GM21723 (cell line): ENCODE measurements around the gene CADM4.
"Not testable (repeated sequence)": the region's sequence is repeated elsewhere in the genome, so short reads cannot be mapped to it uniquely, and the experiment has no call there.

Experiments
- ATAC-seq: cut with Tn5 transposase; IDR thresholded peaks from one replicate; pipeline ENCODE4 v1.9.1; 2021; ENCODE audit warnings: mild to moderate bottlenecking, moderate library complexity; ENCODE audit not compliant: unreplicated experiment

The CADM4 gene, protein sequence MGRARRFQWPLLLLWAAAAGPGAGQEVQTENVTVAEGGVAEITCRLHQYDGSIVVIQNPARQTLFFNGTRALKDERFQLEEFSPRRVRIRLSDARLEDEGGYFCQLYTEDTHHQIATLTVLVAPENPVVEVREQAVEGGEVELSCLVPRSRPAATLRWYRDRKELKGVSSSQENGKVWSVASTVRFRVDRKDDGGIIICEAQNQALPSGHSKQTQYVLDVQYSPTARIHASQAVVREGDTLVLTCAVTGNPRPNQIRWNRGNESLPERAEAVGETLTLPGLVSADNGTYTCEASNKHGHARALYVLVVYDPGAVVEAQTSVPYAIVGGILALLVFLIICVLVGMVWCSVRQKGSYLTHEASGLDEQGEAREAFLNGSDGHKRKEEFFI

DNA sequence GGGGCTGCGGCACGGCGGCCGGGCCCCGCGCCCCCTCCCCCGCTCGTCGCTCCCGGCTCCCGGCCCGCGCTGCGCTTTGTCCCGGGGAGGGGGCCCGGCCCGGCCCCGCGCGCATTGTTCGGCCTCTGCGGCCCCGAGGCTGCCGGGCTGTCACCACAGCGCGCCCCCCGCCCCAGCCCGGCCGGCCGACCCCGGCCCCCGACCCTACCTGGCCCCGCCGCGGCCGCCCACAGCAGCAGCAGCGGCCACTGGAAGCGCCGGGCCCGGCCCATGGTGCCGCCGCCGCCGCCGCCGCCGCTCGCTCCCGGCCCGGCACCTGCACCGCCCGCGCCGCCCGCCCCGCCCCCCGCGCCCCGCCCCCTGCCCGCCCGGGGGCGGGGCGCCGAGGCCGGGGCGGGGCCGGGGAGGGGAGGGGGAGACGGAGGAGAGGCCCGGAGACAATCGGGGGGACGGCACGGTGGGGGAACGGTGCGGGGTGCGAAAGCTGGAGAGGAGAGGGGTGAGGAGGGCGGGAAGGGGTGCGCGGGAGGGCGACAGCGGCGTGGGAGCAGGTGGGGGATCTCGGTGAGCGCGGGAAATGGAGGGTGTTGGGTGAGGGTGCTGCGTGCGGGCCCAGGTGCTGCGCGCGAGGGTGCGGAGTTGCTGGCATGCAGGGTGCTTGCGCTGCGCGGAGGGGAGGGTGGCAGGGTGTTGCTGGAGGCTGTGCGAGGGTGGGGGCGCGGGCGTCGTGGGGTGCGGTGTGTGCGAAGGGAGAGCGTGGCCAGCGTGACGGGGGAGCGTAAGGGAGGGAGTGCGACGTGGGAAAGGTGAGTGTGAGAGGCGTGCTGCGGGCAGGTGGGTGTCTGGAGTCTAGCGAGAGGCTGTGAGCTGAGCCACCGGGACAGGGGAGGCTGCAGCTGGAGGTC lies at the start of gene CADM4:
CADM4 (minus strand) TSS at position 332 of the 905 bp plus-strand sequence; CDS start at position 272, 60 bp downstream.
- no peak for ATAC-seq

DNA sequence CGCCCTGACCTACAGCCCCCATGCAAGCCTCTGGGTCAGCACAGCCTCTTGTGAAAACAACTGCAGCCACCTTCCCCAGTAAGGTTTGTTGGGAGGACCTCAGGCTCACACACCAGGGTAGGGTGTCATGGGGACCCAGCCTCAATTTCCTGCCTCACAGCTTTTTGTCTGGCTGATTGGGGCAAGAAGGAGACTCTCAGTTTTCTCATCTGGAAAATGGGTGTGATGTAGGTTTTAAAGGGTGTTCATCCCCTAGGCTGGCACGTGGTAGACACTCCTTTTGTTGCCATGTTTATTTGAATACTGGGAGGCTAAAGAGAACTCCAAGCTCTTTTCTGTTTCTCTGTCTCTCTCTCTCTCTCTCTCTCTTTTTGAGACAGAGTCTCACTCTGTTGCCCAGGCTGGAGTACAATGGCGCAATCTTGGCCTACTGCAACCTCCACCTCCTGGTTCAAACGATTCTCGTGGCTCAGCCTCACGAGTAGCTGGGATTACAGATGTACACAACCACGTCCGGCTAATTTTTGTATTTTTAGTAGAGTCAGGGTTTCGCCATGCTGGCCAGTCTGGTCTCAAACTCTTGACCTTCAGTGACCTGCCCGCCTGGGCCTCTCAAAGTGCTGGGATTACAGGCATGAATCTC lies 48.5 kb upstream of the CADM4 start:
- ATAC-seq = no peak

DNA sequence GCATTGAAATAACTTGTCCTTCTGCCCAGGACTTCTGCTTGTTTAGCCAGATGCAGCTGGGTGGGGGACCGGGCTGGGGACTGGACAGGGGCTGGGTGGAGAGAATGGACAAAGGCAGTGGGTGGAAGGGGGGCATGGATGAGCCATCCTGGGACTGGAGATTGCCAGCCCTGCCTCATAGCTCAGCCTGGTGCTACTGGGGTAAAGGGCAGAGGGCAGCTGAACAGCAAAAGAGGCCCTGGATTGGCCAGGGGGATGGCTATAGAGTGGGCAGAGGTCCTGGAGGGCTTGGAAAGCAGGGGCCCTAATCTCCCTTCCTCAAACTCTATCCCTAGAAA lies 48.0 kb upstream of the CADM4 start:
- no peak for ATAC-seq

DNA sequence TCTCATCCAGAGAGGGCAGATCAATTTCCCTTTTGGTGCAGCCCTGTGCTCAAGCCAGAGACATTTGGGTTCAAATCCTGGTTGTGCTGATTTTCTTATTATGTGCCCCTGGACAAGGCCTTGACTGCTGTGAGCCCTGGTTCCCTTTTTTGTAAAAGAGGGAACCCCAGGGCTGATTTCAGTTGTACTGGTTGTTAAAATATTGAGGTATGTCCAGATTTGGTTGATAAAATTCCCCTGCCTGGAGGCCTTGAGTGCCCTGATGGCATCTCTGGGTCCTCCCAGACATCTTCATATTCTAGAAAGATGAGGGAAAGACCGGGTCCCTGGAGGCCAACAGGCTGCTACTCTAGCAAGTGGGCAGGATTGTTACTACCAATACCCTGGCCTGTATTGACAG lies 44.7 kb upstream of the CADM4 start:
- no peak for ATAC-seq

DNA sequence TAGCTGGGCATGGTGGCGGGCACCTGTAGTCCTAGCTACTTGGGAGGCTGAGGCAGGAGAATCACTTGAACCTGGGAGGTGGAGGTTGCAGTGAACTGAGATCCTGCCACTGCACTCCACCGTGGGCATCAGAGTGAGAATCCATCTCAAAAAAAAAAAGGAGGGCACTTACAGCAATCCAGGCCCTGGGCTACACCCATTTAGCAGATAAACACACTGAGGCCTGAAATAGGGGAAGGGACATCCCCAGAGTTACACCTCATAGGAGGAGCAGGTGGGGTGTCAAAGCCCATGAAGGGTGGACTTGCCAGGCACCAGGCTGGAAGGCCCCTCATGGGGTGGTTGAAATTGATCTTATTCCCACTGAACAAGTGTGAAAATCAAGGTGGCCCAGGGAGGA lies 44.3 kb upstream of the CADM4 start:
- ATAC-seq = no peak

DNA sequence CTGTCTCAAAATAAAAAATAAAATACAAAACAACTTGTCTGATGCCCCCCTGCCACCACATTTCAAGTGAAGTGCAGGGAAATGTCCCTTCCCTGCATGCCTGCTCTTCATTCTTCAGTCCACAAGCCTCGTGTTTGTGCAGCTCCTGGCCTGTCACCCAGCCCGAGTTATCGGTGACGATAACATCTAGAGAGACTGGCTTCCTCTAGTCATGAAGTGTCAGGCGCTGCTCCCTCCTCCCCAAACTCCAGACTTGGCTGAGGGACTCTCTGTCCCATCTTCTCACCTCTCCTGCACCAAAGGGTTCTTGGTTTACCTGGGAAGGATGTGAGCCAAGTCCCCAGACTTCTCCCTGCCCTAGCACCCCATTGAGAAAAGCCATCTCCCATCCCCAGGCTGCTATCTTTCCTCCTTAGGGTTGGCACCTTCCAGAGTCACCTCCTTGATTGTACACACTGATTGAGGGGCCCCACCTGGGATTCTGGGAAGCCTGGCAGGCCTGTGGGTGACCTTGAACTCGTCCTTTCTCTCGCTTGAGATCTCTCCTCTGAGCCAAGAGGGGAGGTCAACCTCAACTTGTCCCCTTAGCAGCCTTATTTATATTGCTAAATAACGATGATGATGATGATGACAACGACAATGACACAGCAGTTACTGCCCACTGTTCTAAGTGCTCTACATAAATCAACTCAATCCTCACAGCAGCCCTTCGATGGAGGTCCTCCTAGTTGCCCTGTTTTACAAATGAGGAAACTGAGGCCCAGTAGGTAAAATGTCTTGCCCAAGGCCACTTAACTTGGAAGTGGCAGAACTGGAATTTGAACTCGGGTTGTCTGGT lies 43.4 kb upstream of the CADM4 start:
- ATAC-seq = no peak

DNA sequence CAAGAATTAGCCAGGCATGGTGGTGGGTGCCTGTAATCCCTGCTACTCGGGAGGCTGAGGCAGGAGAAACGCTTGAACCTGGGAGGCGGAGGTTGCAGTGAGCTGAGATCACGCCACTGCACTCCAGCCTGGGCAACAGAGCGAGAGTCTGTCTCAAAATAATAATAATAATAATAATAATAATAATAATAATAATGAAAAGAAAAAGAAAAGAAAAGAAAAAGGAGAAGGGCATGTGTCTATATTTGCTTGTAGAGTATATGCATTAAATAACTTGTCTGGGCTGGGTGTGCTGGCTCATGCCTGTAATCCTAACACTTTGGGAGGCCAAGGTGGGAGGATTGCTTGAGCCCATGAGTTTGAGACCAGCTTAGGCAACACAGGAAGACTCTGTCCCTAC lies 42.6 kb upstream of the CADM4 start:
- ATAC-seq = not testable (repeated sequence)

DNA sequence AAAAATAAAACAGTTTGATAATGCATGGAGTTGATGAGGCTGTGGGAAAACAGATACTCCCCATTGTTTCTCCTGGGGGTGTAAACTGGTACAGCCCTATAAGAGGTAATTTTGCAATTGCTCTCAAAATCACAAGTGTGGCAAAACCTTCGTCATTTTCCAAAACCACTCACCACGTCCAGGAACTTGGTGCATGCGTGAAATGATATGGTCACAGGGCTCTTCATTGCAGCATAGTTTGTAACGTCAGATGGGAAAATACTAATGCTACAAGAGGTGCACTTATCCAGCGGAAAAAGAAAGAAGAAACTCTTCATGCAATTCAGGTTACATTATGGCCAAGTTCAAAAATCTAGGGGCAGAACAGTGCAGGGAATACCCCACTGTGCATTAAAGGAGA lies 42.2 kb upstream of the CADM4 start:
- ATAC-seq = no peak

DNA sequence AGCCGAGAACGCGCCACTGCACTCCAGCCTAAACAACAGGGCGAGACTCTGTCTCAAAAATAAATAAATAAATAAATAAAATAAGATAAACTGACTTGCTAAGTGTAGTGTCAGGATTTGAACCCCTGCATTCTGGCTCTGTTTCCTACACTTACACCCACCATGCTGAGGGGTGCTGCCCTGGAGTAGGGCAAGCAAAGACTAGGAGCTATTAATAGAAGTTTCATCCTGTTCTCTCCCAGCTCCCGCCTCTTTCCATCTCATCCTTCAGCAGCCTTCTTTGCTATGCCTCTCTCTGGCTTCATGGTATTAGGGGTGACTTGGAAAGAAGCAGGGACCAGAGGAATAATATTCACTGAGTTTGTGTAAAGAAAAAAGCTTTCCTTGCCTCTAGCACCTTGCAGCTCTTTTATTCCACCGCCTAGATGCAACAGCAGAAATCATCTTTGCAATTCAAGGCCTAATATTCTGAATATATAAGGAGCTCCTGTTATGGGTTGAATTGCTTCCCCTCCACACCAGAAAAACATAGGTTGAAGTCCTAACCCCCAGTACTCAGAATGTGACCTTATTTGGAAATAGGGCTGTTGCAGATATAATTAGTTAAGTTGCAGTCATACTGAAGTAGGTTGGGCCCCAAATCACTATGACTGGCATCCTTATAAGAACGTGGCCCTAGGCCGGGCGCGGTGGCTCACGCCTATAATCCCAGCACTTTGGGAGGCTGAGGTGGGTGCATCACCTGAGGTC lies 39.0 kb upstream of the CADM4 start:
- no peak for ATAC-seq

DNA sequence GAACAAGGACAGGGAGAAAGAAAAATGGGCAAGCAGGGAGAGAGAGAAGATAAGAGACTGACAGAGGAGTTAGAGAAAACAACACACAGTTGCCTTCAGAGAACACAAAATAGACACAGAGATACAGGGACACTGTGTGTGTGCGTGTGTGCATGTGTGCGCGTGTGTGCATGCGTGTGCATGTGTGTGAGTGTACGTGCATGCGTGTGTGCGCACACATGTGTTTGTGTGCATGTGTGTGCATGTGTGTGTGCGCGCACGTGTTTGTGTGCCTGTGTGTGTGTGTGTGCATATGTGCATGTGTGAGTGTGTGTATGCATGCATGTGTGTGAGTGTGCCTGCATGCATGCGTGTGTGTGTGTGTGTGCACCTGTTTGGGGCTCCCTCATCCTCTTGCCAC lies 36.3 kb upstream of the CADM4 start:
- ATAC-seq = no peak

DNA sequence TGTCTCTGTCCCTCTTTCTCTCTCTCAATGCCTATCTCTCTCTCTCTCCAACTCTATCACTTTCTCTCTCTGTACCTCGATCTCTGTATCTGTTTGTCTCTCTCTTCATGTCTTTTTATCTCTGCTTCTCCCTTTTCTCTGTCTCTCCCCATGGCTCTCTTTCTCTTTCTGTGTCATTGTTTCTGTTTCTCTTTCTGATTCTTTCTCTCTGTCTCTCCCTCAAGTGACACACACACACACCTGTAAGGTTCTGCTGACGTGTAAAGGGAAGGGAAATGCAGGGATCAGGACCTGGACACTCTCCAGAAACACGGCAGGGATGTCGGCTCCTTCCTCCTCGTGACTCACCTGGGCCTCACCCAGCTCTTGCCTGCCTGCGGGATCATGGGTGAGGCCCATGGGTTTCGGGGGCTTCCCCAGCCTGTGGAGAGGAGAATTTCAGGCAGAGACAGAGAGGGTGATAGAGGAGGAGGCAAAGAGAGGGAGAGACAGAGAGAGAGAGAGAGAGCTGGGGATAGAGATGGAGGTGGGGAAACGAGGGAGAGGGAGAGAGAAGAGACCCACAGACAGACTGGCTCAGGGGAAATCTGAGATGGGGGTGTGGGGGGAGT lies 35.7 kb upstream of the CADM4 start:
- peak; percentile 62 for ATAC-seq

DNA sequence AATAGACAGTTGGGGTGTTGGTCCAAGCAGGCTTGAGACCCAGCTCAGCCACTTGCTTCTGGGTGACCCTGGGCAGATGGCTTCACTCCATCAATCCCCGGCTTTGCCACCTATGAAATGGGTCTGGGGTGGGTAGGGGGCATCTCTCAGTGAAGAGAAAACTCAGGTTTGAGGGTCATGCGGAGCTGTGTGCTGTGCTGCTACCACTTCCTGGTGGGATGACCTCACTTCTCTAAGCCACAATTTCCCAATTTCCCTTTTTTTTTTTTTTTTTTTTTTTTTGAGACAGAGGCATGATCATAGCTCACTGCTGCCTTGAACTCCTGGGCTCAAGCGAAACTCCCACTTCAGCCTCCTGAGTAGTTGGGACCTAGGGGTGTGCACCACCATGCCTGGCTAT lies 34.9 kb upstream of the CADM4 start:
- no peak for ATAC-seq

DNA sequence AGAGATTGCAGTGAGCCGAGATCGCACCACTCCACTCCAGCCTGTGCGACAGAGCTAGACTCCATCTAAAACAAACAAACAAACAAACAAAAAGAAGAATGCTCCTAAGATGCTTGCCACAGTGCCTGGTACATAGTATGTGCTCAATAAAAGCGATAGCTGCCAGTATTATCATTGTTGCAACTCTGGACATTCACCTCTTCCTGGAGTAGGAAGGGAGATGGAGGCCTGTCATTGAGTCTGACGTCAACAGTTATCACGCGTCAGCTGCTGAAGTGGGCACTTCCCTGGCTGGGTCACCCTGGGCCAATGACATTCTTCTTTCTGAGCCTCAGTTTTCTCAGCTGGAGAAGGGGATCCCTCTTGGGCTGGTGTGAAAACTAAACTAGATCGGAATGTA lies 34.5 kb upstream of the CADM4 start:
- no peak for ATAC-seq

DNA sequence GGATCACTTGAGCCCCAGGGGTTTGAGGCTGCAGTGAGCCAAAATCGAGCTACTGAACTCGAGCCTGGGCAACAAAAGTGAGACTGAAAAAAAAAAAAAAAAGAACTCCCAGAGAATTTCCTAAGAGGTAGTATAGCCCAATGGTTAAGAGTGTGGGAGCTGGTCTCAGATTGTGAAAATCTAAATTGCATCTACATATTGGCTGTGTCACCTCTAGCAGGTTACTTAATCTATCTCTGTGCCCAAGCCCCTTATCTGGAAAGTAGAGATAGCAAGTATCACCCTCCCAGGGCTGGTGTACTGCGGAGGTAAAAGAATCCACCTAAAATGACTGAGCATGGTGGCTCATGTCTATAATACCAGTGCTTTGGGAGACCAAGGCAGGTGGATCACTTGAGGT lies 34.0 kb upstream of the CADM4 start:
- ATAC-seq = no peak

DNA sequence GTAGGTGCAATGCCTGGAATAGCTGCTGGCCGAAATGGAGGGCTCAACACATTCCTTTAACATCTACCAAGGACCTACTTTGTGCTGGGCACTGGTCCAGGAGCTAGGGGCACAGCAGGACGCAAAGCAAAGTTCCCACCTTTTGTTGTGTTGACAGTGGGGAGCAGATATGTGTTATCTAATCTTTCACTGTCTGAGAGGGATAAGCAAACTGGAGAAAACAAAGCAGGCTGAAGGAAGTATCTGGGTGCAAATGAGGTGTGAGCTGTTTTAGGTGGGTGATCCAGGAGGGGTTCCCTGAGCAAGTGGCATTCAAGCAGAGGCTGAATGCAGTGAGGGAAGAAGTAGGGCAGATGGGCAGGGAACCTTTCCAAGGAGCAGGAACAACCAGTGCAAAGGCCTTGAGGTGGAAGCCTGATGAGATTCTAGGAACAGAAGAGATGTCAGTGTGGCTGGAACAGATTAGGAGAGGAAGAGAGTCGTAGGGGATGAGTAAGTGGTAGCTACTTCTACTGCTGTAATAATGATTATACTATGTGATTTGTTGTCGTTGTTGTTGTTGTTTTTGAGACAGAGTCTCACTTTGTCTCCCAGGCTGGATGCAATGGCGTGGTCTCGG lies 32.5 kb upstream of the CADM4 start:
- no peak for ATAC-seq

DNA sequence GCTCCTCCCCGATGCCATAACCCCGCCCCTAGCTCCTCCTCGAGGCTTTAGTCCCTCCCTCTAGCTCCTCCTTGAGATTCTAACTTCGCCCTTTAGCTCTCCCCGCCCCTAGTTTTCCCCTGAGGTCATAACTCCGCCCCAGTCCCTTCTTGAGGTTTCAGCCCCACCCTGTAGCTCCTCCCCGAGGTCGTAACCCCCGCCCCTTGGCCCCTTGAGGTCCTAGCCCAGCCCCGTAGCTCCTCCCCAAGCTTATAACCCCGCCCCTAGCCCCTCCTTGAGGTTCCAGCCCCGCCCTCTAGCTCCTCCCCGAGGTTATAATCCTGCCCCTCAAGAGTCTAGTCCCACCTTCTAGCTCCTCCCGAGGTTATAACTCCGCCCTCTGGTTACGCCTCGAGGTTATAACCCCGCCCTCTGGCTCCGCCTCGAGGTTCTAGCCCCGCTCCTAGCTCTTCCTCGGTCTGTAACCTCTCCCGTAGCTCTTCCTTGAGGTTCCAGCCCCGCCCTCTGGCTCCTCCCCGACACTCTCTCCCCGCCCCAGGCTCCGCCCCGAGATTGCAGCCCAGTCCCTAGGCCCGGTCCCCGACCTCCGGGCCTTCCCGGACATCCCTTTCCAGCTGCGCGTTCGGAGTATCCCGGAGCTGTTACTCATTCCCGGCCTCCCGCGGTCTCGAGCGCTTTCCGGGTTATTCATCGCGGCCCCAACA lies 28.9 kb upstream of the CADM4 start:
- ATAC-seq = peak; percentile 87

DNA sequence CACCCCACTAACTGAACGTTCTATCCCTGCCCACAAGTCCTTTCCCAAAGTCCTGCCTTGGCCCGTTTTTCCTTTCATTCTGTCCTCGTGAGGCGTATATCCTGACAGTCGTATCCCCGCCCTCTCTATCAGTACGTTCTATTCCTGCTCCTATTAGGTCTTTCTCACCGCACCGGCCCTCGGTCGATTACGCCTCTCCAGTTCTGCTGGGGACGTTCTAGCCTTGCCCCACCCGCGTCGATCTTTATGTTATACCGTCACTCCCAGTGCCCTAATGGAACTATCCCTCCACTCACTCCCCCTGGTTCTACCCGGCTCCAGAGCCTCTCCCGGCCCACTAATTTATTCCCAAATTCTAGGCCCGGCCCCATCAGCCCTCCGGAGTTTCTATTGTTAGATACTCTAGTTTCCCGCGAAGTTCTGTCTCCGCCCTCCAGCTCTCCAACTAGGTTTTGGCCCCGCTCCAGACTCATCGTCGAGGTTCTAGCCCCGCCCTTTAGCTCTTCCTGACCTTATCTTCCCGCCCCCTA lies 28.3 kb upstream of the CADM4 start:
- no peak for ATAC-seq

DNA sequence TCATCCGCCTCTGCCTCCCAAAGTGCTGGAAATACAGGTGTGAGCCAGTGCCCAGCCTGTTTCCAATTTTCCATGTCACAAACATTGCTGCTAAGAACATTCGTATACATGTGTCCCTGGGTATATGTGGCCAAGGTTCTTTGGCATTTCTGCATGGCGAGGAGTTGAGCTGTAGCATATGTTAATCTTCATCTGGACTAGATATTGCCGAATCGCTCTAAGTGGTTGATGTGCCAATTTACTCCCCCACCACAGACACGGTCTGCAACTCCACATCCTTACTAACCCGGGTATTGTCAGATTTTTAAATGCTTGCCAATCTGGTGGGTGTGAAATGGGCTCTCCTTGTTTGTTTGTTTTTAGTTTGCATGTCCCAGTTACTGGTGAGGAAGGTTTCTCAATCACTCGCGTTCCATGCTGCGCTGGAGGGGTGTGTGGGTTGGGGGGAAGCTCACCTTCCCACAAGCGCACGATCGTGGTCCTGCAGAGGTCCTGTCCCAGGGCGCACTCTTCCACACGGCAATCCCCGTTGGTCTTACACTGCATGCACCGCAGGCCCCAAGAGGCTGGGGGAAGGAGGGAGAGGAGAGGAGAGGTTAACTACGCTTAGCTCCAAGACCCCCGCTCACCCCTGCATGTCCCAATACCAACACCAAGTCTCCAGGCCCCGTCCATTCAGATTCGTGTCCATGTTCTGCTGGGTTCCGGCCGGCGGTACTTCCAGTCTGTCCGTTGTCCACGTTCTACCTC lies 27.7 kb upstream of the CADM4 start:
- no peak for ATAC-seq
